ENCODE results near the gene ALG13. TPM values are rescaled to one million over a fixed set of nuclear protein-coding genes. Genes with fewer than 3 reads are reported as not detected.

Gene ALG13
- total RNA-seq, 1 experiment from 2014 or later: 36.3 TPM

DNA sequence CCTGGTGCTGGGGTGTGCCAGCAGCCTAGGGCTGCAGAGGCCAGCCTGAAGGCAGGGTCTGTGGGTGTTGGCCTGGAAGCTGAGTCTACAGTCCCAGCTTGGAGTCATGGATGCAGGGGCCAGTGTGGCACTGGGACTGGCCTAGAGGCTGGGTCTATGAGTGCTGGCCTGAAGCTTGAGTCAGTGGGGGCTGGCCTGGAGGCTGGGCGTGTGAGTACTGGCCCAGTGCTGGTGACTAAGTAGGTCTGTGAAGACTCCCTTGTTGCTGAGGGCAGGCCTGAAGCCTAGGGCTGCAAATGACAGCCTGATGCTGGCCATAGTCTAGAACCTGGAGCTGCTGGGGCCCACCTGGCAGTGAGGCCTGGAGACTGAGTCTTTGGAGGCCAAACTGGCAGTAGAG, 31.3 kb upstream of the ALG13 start:
- Mint-ChIP-seq H3K9me3 (ENCODE audit: unreplicated experiment) (no peaks in the 10 kb centered on the region), H3K4me1 (ENCODE audit: low read depth, unreplicated experiment) (no peaks in the 10 kb centered on the region), H3K27me3 (ENCODE audit: insufficient read depth, unreplicated experiment) (no peaks in the 10 kb centered on the region), H3K36me3 (ENCODE audit: insufficient read depth, unreplicated experiment) (no peaks in the 10 kb centered on the region), H3K4me3 (ENCODE audit: unreplicated experiment) (no peak overlapping the region), H3K27ac (ENCODE audit: unreplicated experiment) (no peak overlapping the region)
- CTCF ChIA-PET: no interaction called here
- Histone ChIP-seq H3K9me3 (no peaks in the 10 kb centered on the region), H3K4me3 (ENCODE audit: low read depth, low read length) (no peak overlapping the region), H3K27me3 (replicated peaks; ENCODE audit: control insufficient read depth, insufficient read depth, low read length) (no peaks in the 10 kb centered on the region), H3K4me1 (no peaks in the 10 kb centered on the region), H3K36me3 (ENCODE audit: control insufficient read depth, insufficient read depth, low read length) (no peaks in the 10 kb centered on the region)
- BruUV-seq (replicated peaks): no TSS peak
- intact Hi-C loops (cut with micrococcal nuclease; ENCODE audit: unreplicated experiment): loop anchor here (10.0 kb wide), 1 partner anchor 285 kb away; no protein-coding TSS in a partner anchor
- POLR2A ChIA-PET: no interaction called here
- TF ChIP-seq, protein P1, sequence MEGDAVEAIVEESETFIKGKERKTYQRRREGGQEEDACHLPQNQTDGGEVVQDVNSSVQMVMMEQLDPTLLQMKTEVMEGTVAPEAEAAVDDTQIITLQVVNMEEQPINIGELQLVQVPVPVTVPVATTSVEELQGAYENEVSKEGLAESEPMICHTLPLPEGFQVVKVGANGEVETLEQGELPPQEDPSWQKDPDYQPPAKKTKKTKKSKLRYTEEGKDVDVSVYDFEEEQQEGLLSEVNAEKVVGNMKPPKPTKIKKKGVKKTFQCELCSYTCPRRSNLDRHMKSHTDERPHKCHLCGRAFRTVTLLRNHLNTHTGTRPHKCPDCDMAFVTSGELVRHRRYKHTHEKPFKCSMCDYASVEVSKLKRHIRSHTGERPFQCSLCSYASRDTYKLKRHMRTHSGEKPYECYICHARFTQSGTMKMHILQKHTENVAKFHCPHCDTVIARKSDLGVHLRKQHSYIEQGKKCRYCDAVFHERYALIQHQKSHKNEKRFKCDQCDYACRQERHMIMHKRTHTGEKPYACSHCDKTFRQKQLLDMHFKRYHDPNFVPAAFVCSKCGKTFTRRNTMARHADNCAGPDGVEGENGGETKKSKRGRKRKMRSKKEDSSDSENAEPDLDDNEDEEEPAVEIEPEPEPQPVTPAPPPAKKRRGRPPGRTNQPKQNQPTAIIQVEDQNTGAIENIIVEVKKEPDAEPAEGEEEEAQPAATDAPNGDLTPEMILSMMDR (IDR thresholded peaks at IDR 0.05; ENCODE audit: insufficient read depth in 1 of 2, low read depth in 1 of 2, low read length in 1 of 2, severe bottlenecking in 1 of 2, unreplicated experiment in 1 of 2): no peak
- no peak for DNase-seq

- no peak overlapping the region for H3K4me3 Mint-ChIP-seq (ENCODE audit: unreplicated experiment)
- no peaks in the 10 kb centered on the region for H3K36me3 Mint-ChIP-seq (ENCODE audit: insufficient read depth, unreplicated experiment)
- Histone ChIP-seq H3K9me3 (no peaks in the 10 kb centered on the region), H3K4me1 (no peaks in the 10 kb centered on the region), H3K4me3 (ENCODE audit: low read depth, low read length) (no peak overlapping the region), H3K27me3 (replicated peaks; ENCODE audit: control insufficient read depth, insufficient read depth, low read length) (no peaks in the 10 kb centered on the region), H3K36me3 (ENCODE audit: control insufficient read depth, insufficient read depth, low read length) (no peaks in the 10 kb centered on the region)
- DNase-seq: no peak
- POLR2A ChIA-PET: no interaction called here
- H3K4me1 Mint-ChIP-seq (ENCODE audit: low read depth, unreplicated experiment): no peaks in the 10 kb centered on the region
- TF ChIP-seq, protein P1 (IDR thresholded peaks at IDR 0.05; ENCODE audit: insufficient read depth in 1 of 2, low read depth in 1 of 2, low read length in 1 of 2, severe bottlenecking in 1 of 2, unreplicated experiment in 1 of 2): no peak
- CTCF ChIA-PET: no interaction called here
- intact Hi-C loops (cut with micrococcal nuclease; ENCODE audit: unreplicated experiment): loop anchor here (10.0 kb wide), 1 partner anchor 286 kb away; no protein-coding TSS in a partner anchor
- H3K9me3 Mint-ChIP-seq (ENCODE audit: unreplicated experiment): no peaks in the 10 kb centered on the region
- H3K27me3 Mint-ChIP-seq (ENCODE audit: insufficient read depth, unreplicated experiment): no peaks in the 10 kb centered on the region
- no peak overlapping the region for H3K27ac Mint-ChIP-seq (ENCODE audit: unreplicated experiment)
- BruUV-seq (replicated peaks): no TSS peak
These were observed 30.1 kb upstream of the ALG13 start for GRCh38 chrX:111650845-111651244.

DNA sequence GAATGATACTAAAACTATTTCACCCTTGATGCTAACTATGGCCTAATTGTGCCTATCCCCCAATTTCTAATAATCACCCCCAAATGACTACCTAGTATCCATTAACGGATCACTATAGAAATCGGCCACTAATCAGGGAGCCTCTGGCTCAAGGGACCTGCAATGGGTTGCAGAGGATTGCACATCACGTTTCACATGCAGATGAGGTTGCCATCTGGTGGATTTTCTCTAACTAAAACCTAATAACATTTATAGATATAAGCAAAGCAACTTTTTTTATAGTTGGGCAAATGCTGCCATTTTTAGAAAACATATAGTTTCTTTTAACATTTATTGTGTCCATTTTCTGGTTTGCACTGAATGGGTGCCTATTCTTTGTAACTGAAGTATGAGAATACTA, 28.3 kb upstream of the ALG13 start:
- TF ChIP-seq, protein P1 (IDR thresholded peaks at IDR 0.05; ENCODE audit: insufficient read depth in 1 of 2, low read depth in 1 of 2, low read length in 1 of 2, severe bottlenecking in 1 of 2, unreplicated experiment in 1 of 2): no peak
- H3K9me3 ChIP-seq: no peaks in the 10 kb centered on the region
- BruUV-seq (replicated peaks): no TSS peak
- no peaks in the 10 kb centered on the region for H3K4me1 Mint-ChIP-seq (ENCODE audit: low read depth, unreplicated experiment)
- ChIA-PET POLR2A (no interaction called here), CTCF (no interaction called here)
- H3K36me3 ChIP-seq (ENCODE audit: control insufficient read depth, insufficient read depth, low read length): no peaks in the 10 kb centered on the region
- H3K27ac Mint-ChIP-seq (ENCODE audit: unreplicated experiment): no peak overlapping the region
- no peaks in the 10 kb centered on the region for H3K36me3 Mint-ChIP-seq (ENCODE audit: insufficient read depth, unreplicated experiment)
- no peak overlapping the region for H3K4me3 Mint-ChIP-seq (ENCODE audit: unreplicated experiment)
- H3K4me1 ChIP-seq: no peaks in the 10 kb centered on the region
- H3K9me3 Mint-ChIP-seq (ENCODE audit: unreplicated experiment): no peaks in the 10 kb centered on the region
- intact Hi-C loops (cut with micrococcal nuclease; ENCODE audit: unreplicated experiment): loop anchor here (2.0 to 10.0 kb wide), 2 partner anchors 208 to 288 kb away; no protein-coding TSS in a partner anchor
- no peak for DNase-seq
- no peaks in the 10 kb centered on the region for H3K27me3 Mint-ChIP-seq (ENCODE audit: insufficient read depth, unreplicated experiment)
- no peaks in the 10 kb centered on the region for H3K27me3 ChIP-seq (replicated peaks; ENCODE audit: control insufficient read depth, insufficient read depth, low read length)
- H3K4me3 ChIP-seq (ENCODE audit: low read depth, low read length): no peak overlapping the region

Data from Caco-2 (cell line).